ENCODE results near the gene SSUH2. TPM values are rescaled to one million over a fixed set of nuclear protein-coding genes. Genes with fewer than 3 reads are reported as not detected.

Gene SSUH2
- total RNA-seq, 4 donors from 2014 or later: 0.70 to 1.5 TPM; not detected in 2

GRCh38 chr3:8621872-8622271, 22.7 kb downstream of the SSUH2 start:
- Histone ChIP-seq H3K36me3 (no peaks in the 10 kb centered on the region), H3K4me3 (no peak overlapping the region), H3K9me3 (no peaks in the 10 kb centered on the region), H3K27ac (no peak overlapping the region), H3K27me3 (no peaks in the 10 kb centered on the region), H3K4me1 (peaks cover 0 to 2% of the 10 kb centered on the region in 2 donors)
- intact Hi-C loops (cut with DNase I; ENCODE audit: low total_unique reads): loop anchor here (5.0 kb wide), 1 partner anchor 180 kb away; no protein-coding TSS in a partner anchor
- peak; percentile 39 to 41 for DNase-seq
- TF ChIP-seq CTCF (IDR thresholded peaks at IDR 0.05) (no peak), POLR2A (IDR thresholded peaks at IDR 0.05) (no peak)

GRCh38 chr3:8621141-8621540, 23.5 kb downstream of the SSUH2 start:
- no peak for DNase-seq
- Histone ChIP-seq H3K4me1 (peaks cover 0 to 2% of the 10 kb centered on the region in 2 donors), H3K36me3 (no peaks in the 10 kb centered on the region), H3K27ac (no peak overlapping the region), H3K9me3 (no peaks in the 10 kb centered on the region), H3K27me3 (no peaks in the 10 kb centered on the region), H3K4me3 (no peak overlapping the region)
- intact Hi-C loops (cut with DNase I; ENCODE audit: low total_unique reads): loop anchor here (5.0 kb wide), 1 partner anchor 179 kb away; no protein-coding TSS in a partner anchor
- TF ChIP-seq POLR2A (IDR thresholded peaks at IDR 0.05) (no peak), CTCF (IDR thresholded peaks at IDR 0.05) (no peak)

GRCh38 chr3:8619548-8619947, 25.1 kb downstream of the SSUH2 start:
- H3K27me3 ChIP-seq: no peaks in the 10 kb centered on the region
- peaks cover 0 to 2% of the 10 kb centered on the region in 2 donors for H3K4me1 ChIP-seq
- H3K4me3 ChIP-seq: no peak overlapping the region
- no peak for DNase-seq
- no peaks in the 10 kb centered on the region for H3K36me3 ChIP-seq
- H3K9me3 ChIP-seq: no peaks in the 10 kb centered on the region
- TF ChIP-seq CTCF (IDR thresholded peaks at IDR 0.05) (no peak), POLR2A (IDR thresholded peaks at IDR 0.05) (no peak)
- intact Hi-C loops (cut with DNase I; ENCODE audit: low total_unique reads): no loop called here
- no peak overlapping the region for H3K27ac ChIP-seq

GRCh38 chr3:8618950-8619349, 25.6 kb downstream of the SSUH2 start:
- no peak overlapping the region for H3K27ac ChIP-seq
- peaks cover 0 to 2% of the 10 kb centered on the region in 2 donors for H3K4me1 ChIP-seq
- intact Hi-C loops (cut with DNase I; ENCODE audit: low total_unique reads): no loop called here
- H3K4me3 ChIP-seq: no peak overlapping the region
- no peaks in the 10 kb centered on the region for H3K36me3 ChIP-seq
- DNase-seq: no peak
- no peaks in the 10 kb centered on the region for H3K27me3 ChIP-seq
- no peaks in the 10 kb centered on the region for H3K9me3 ChIP-seq
- TF ChIP-seq POLR2A (IDR thresholded peaks at IDR 0.05) (no peak), CTCF (IDR thresholded peaks at IDR 0.05) (no peak)

GRCh38 chr3:8617921-8618320, 26.7 kb downstream of the SSUH2 start:
- no peaks in the 10 kb centered on the region for H3K27me3 ChIP-seq
- H3K4me3 ChIP-seq: no peak overlapping the region
- DNase-seq: no peak
- intact Hi-C loops (cut with DNase I; ENCODE audit: low total_unique reads): no loop called here
- no peak for TF ChIP-seq POLR2A (IDR thresholded peaks at IDR 0.05)
- TF ChIP-seq CTCF (IDR thresholded peaks at IDR 0.05): no peak
- H3K9me3 ChIP-seq: no peaks in the 10 kb centered on the region
- H3K4me1 ChIP-seq: peaks cover 0 to 2% of the 10 kb centered on the region in 2 donors
- no peak overlapping the region for H3K27ac ChIP-seq
- H3K36me3 ChIP-seq: no peaks in the 10 kb centered on the region

All from uterus (tissue), 4 donors.